ENCODE data around the gene ITGB5.

DNA sequence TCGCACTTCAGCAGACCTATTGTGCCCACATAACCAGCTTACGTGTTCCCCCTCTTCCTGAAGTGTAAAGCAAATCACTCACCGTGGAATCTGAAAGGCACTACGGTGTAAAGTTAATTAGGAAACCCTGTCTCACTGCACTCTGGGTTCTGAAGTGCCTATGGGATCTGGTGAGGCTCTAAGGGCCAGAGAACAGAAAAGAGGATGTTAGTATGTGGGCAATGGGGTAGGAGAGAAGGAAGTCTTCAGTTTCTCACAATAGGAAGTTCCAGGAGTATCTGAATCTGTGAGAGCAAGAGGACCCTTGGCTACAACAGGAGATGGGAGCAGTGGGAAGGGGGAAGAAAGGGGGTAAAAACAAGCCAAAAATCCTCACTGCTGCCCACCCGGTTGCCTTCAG, 71.4 kb downstream of the ITGB5 start:
- TF ChIP-seq POLR2A (IDR thresholded peaks at IDR 0.05; ENCODE audit: low read depth, low read length) (no peak), TAF1 (IDR thresholded peaks at IDR 0.05; ENCODE audit: low read depth, low read length) (no peak), POLR2AphosphoS5 (IDR thresholded peaks at IDR 0.05; ENCODE audit: low read depth, low read length) (no peak), POU2F2 (IDR thresholded peaks at IDR 0.05; ENCODE audit: low read depth, low read length) (no peak)
